Kidney (tissue), 14 donors: ENCODE results near the gene CAMTA1. TPM values are rescaled to one million over a fixed set of nuclear protein-coding genes. Genes with fewer than 3 reads are reported as not detected.

Experiments
- DNase-seq, 5 donors: peaks; one replicate each; pipeline ENCODE4 v3.0.0-alpha.2; 2013 to 2020
- FAIRE-seq: peaks from 2 replicates; lab custom pipeline; 2012; peaks lifted over from hg19 to GRCh38; lab: Jason Lieb, UNC
- H3K27ac ChIP-seq, 2 donors: one replicate each; pipeline ENCODE4 v1.7.0; 2013; ENCODE audit warnings: low read depth in 2 of 2, low read length in 2 of 2, inconsistent platforms in 1 of 2
- H3K27me3 ChIP-seq: one replicate; pipeline ENCODE4 v1.7.1; 2013; ENCODE audit warnings: low read length, inconsistent platforms; ENCODE audit not compliant: control insufficient read depth, insufficient read depth
- H3K36me3 ChIP-seq, 3 donors: one replicate each; pipeline versions ENCODE4 v1.7.0 to v1.7.1; 2013; ENCODE audit warnings: low read length in 3 of 3, control low read depth in 1 of 3, inconsistent platforms in 1 of 3; ENCODE audit not compliant: insufficient read depth in 3 of 3, control insufficient read depth in 2 of 3
- H3K4me1 ChIP-seq, 3 donors: one replicate each; pipeline versions ENCODE4 v1.7.0 to v1.7.1; 2013; ENCODE audit warnings: low read length in 3 of 3, inconsistent platforms in 1 of 3, low read depth in 1 of 3; ENCODE audit not compliant: control insufficient read depth in 2 of 3, insufficient read depth in 2 of 3
- H3K4me3 ChIP-seq, 3 donors: one replicate each; pipeline versions ENCODE4 v1.7.0 to v1.8.1; 2013; ENCODE audit warnings: low read length in 3 of 3, control low read depth in 1 of 3, inconsistent platforms in 1 of 3
- H3K9ac ChIP-seq, 3 donors: one replicate each; pipeline versions ENCODE4 v1.7.0 to v1.7.1; 2013; ENCODE audit warnings: low read length in 3 of 3, control low read depth in 1 of 3, inconsistent platforms in 1 of 3
- H3K9me3 ChIP-seq, 3 donors: one replicate each; pipeline versions ENCODE4 v1.7.0 to v1.7.1; 2013; ENCODE audit warnings: low read length in 3 of 3, control low read depth in 1 of 3, inconsistent platforms in 1 of 3; ENCODE audit not compliant: control insufficient read depth in 2 of 3, insufficient read depth in 1 of 3
- CTCF ChIP-seq: IDR thresholded peaks from 3 replicates; pipeline ENCODE4 v1.5.1; 2012; ENCODE audit warnings: mild to moderate bottlenecking, moderate library complexity, borderline replicate concordance; ENCODE audit not compliant: insufficient read depth; ENCODE audit errors: extremely low read depth
- intact Hi-C: fragments of 100-400 bp; cut with DNase I; formaldehyde crosslinking; loops from one replicate; pipeline ENCODE4 v1.11.1; 2022
- polyA plus RNA-seq: library from polyadenylated mRNA; stranded (reverse); fragments of 350-450 nt; fragmentation: Illumina TruSeq; extraction: RNeasy Lipid Tissue Mini Kit (QIAGEN cat#74804); gene quantifications from one replicate; pipeline ENCODE4 v1.2.3, GENCODE V29; 2014; ENCODE audit warnings: low read depth, low replicate concordance; ENCODE audit not compliant: insufficient read depth
- total RNA-seq: library from RNA; stranded (reverse); fragmentation: NEBNext Ultra II Directional; extraction: Animal tissue kit (Norgen Biotek cat#: 25700); gene quantifications from one replicate; pipeline ENCODE4 v1.2.1, GENCODE V29; 2021
- donor health status: control.
- donor health status: control.
- donor health status: control.
- donor health status: control.
- donor health status: control.
- donor health status: DM: yes; HTN: yes; CAD: no.
- donor health status: Normal renal cell carcinoma (clear cell type).

Gene CAMTA1
- total and polyA plus RNA-seq, 2 donors from 2014 or later = 79.0 to 170 TPM

DNA sequence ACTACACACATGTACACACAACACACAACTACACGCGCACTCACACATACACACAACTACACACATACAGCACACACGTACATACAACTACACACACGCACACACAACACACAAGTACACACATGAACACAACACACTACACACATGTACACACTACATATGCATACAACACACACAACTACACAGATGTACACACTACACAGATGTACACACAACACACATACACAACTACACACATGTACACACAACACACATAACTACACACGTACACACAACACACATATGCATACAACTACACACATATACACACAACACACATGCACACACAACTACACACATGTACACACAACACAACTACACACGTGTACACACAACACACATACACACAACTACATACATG, 318.6 kb downstream of the CAMTA1 start:
- peak in 1 of 5 donors; percentile 8 for DNase-seq
- H3K27ac ChIP-seq = no peak overlapping the region
- FAIRE-seq = no peak
- no peaks in the 10 kb centered on the region for H3K36me3 ChIP-seq
- H3K9ac ChIP-seq = no peak overlapping the region
- H3K9me3 ChIP-seq = no peaks in the 10 kb centered on the region
- no peak for TF ChIP-seq CTCF
- H3K27me3 ChIP-seq = no peaks in the 10 kb centered on the region
- peaks cover 0 to 2% (median 0%) of the 10 kb centered on the region in 3 donors for H3K4me1 ChIP-seq
- intact Hi-C loops = no loop called here
- H3K4me3 ChIP-seq = no peak overlapping the region

- no peaks in the 10 kb centered on the region for H3K36me3 ChIP-seq
- intact Hi-C loops = no loop called here
- no peak overlapping the region for H3K4me3 ChIP-seq
- FAIRE-seq (no peak), DNase-seq (peak in 1 of 5 donors; percentile 14)
- peaks cover 0 to 2% (median 0%) of the 10 kb centered on the region in 3 donors for H3K4me1 ChIP-seq
- H3K27ac ChIP-seq = no peak overlapping the region
- no peak overlapping the region for H3K9ac ChIP-seq
- H3K27me3 ChIP-seq = no peaks in the 10 kb centered on the region
- H3K9me3 ChIP-seq = no peaks in the 10 kb centered on the region
- no peak for TF ChIP-seq CTCF
Observed at GRCh38 chr1:7104339-7104738, 319.1 kb downstream of the CAMTA1 start.

- Histone ChIP-seq H3K4me3 (no peak overlapping the region), H3K36me3 (no peaks in the 10 kb centered on the region), H3K27ac (no peak overlapping the region), H3K27me3 (no peaks in the 10 kb centered on the region), H3K4me1 (peaks cover 0 to 6% (median 5%) of the 10 kb centered on the region in 3 donors), H3K9me3 (no peaks in the 10 kb centered on the region), H3K9ac (no peak overlapping the region)
- FAIRE-seq = no peak
- no peak for TF ChIP-seq CTCF
- intact Hi-C loops = no loop called here
- DNase-seq = no peak
Observed at GRCh38 chr1:7105269-7105668, 320.0 kb downstream of the CAMTA1 start.
